GM21390 (cell line): Measurements from ENCODE around the gene MIOS.
"Not testable (repeated sequence)": the region's sequence is repeated elsewhere in the genome, so short reads cannot be mapped to it uniquely, and the experiment has no call there.

Experiments
- ATAC-seq: cut with Tn5 transposase; IDR thresholded peaks from one replicate; pipeline ENCODE4 v1.9.1; 2021; ENCODE audit not compliant: unreplicated experiment

The MIOS gene

DNA sequence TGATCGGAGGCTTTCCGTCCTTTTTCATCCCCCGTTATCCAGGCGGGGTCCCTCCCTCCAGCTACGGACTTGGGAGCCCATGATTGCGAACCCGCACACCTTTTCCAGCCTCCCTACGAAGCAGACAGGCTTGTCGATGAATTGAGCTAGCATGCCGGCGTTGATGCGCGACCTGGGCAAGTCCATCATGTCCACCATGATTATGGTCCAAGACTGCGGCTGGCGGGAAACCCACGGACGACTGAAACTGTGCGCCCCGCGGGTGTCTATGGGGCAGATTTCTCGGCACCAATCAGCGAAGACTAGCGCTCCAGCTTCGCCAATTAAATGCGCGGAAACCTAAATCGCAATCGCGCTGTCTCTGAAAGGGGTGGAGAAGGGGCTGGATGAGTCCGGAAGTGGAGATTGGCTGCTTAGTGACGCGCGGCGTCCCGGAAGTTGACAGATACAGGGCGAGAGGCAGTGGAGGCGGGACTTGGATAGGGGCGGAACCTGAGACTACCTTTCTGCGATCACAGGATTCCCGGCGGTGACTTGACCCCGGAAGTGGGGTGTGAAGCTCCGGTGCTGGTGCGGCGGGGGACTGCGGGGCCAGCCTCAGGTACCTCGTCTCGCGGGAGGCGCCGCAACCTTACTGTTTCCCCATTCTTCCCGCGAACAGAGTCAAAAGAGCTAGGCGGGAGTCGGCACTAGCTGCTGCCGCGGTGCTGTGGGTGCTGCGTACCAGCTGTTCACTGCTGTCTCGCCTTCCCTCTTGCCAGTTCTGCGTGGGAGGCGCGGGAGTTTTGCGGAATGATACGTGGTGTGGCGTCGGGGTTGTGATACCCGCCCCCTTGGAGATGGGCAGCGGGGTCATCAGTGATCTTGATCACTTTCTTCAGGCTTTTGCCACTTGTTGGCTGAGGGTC lies 73.8 kb downstream of the MIOS start, which contains the start of gene UMAD1:
TSS of gene UMAD1 (plus strand) at position 532 of the 908 bp plus-strand sequence. CDS start 32,620 bp downstream, outside the sequence.
- peak; percentile 97 for ATAC-seq

DNA sequence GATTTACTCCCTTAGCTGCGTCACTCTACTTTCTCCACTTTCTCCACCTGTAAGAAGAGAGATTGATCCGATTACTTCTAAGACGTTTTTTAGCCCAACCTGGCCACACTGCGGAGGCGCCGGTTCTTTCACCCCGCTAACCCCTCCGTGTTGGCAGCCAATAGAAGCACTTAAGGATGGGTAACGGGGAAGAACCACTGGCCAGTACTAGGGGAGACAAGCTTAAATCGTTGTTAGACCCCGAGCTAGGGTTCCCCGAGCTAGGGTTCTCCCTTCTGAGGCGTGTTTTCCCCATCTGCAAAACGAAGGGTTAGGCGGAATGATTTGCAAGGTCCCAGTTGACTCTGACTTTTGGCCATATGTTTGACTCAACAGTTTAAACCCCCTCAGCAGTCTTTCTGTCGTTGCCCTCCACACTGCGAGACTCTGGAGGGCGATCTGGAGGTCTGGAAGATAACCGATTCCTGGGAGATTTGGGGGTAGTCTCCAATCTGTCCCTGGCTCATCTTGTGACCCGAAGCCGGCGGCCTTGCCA lies 74.5 kb downstream of the MIOS start:
- ATAC-seq = peak; percentile 10

DNA sequence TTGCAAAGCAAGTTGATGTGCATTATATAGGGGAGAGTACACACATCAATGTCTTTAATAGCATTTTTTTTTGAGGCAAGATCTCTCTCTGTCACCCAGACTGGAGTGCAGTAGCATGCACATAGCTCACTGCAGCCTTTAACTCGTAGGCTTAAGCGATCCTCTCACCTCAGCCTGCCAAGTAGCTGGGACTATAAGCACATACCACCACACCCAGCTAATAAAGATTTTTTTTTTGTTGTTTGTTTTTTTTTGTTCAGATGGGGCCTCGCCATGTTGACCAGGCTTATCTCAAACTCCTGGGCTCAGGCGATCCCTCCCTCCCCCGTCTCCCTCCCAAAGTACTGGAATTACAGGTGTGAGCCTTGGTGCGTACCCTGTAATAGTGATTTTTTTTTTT lies 75.4 kb downstream of the MIOS start:
- no peak for ATAC-seq

- no peak for ATAC-seq
Observed at GRCh38 chr7:7647495-7648036, 80.9 kb downstream of the MIOS start.

DNA sequence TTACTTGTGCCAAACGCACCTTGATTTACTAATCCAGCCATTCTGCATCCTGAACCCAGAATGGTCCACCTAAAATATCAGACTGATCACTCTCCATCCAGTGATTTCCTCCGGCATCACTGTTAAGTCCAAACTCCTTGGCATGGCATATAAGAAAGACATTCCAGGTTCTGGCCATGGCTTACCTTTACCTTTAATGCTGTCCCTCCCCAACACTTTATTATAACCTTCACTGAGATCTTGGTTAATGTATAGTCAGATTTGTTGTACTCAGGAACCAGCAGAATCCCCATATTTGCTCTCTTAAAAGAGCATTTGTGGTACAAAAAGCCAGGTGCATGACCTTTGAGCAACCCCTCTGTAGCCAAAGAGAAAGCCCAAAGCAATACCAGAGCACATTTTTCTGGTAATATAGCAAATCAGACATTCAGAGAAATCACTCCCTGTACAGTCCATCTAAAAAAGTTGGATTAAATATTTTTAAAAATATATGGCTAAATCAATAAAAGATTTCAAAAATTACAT lies 84.1 kb downstream of the MIOS start:
- ATAC-seq = no peak

DNA sequence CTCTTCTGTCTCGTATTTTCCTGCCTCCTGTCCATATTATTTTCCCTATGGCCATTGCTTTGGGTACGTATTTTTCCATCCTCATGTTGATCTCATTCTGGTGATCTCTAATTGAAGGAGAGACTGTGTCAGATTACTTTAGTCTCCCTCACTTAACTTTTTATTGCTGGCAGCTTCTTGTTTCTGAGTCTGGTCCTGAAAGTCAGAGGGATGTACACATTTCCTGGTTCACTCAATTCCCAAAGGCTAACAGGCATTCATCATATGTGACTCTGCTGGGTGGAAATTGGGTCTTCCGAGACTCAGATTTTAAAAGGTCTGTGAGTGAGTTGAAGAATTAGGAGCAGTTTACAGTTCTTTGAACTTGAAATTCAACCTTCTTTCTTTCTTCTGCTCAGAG lies 84.8 kb downstream of the MIOS start:
- ATAC-seq = no peak

GRCh38 chr7:7652798-7653540 lies 86.3 kb downstream of the MIOS start:
- ATAC-seq = no peak

DNA sequence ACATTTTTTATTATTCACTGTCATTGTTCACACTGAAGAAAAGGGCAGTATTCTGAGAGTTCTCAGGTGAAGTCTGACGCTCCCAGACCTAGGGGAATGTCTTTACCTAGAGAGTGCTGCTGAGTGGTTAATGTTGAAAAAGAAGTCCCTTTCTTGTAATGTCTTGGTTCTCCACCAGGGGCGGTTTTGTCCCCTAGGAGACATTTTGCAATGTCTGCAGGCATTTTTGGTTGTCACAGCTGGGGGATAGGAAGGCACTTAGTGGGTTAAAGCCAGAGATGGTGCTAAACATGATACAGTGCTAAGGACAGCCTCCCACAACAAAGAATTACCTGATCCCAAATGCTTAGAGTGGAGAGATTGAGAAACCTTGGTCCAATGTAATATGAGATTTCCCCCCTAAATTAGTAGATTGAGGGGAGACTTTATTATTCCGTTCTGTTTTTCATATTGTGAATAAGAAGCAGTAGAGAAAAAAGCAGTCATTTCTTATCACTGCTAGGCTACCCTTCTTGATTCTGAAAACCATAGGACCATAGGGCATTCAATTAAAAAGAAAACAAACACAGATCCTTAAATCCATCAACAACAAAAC lies 87.0 kb downstream of the MIOS start:
- no peak for ATAC-seq

DNA sequence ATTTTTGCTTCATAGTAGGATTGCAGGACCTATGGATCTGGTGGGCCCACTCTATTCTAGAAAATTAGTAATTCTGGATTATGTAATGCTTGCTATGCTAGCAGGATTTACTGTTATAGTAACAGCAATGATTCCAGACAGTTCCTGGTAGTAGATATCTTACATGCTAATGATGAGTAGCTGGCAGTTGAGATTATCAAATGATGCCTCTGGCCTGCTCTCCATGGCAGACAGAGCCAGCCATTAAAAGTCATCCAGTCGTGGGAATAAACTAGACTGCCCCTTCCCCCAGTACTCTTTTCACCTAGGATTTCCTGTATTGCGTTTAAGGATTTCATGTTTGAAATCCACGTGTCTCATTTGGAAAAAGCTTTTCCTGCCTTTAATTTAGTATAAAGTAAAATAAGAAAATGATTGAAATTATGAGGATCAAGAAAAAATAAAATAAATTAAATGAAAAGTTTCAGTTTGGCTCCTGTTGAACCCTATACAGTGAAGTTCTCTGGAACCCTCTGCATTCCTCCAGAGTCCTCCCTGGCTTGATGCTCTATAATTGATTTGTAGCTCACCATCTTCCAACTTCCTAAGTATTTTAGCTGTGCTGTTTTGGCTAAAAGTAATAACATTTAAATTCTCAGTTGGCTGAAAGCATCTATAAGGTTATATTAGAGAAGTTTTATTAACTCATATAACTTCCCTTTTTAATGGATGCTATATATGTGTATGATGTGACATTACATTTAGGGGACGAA lies 88.5 kb downstream of the MIOS start:
- no peak for ATAC-seq

- not testable (repeated sequence) for ATAC-seq
Observed at GRCh38 chr7:7656459-7656858, 89.8 kb downstream of the MIOS start.
